Medulla oblongata (tissue), 1 donor: ENCODE measurements around the gene CALD1.
A peak's percentile ranks its signal among the peaks of the same experiment; 100 is the strongest.

Experiments used
- DNase-seq: peaks from one replicate; pipeline ENCODE4 v3.0.0-alpha.2; 2015; ENCODE audit errors: extremely low spot score

The CALD1 gene

GRCh38 chr7:134778941-134779740 is at the start of gene CALD1:
Gene CALD1 (plus strand): TSS chr7:134779634. CDS start chr7:134867734, 88,100 bp downstream.
- DNase-seq: peak; percentile 14

GRCh38 chr7:134729895-134730294 is 49.5 kb upstream of the CALD1 start:
- DNase-seq: peak; percentile 22

- DNase-seq: no peak
Observed at GRCh38 chr7:134730411-134730829, 49.0 kb upstream of the CALD1 start.

- no peak for DNase-seq
Observed at GRCh38 chr7:134731616-134732015, 47.8 kb upstream of the CALD1 start.

- DNase-seq: no peak
Observed at GRCh38 chr7:134732728-134733127, 46.7 kb upstream of the CALD1 start.

GRCh38 chr7:134736381-134736780 is 43.1 kb upstream of the CALD1 start:
- no peak for DNase-seq

- DNase-seq: no peak
Observed at GRCh38 chr7:134737566-134738345, 41.7 kb upstream of the CALD1 start.

- DNase-seq: no peak
Observed at GRCh38 chr7:134739362-134739761, 40.1 kb upstream of the CALD1 start.

GRCh38 chr7:134740376-134740775 is 39.1 kb upstream of the CALD1 start:
- DNase-seq: no peak

GRCh38 chr7:134741907-134742635 is 37.4 kb upstream of the CALD1 start:
- no peak for DNase-seq

GRCh38 chr7:134742688-134743350 is 36.6 kb upstream of the CALD1 start:
- no peak for DNase-seq

GRCh38 chr7:134744569-134744968 is 34.9 kb upstream of the CALD1 start:
- no peak for DNase-seq

GRCh38 chr7:134747326-134747725 is 32.1 kb upstream of the CALD1 start:
- DNase-seq: no peak

- DNase-seq: peak; percentile 63
Observed at GRCh38 chr7:134750083-134751062, 29.1 kb upstream of the CALD1 start.

GRCh38 chr7:134752006-134752760 is 27.3 kb upstream of the CALD1 start:
- no peak for DNase-seq

- peak; percentile 24 for DNase-seq
Observed at GRCh38 chr7:134755422-134756022, 23.9 kb upstream of the CALD1 start.

GRCh38 chr7:134757938-134758337 is 21.5 kb upstream of the CALD1 start:
- no peak for DNase-seq

- no peak for DNase-seq
Observed at GRCh38 chr7:134758981-134759380, 20.5 kb upstream of the CALD1 start.

GRCh38 chr7:134761266-134761665 is 18.2 kb upstream of the CALD1 start:
- no peak for DNase-seq
